OCI-LY1 (cell line): ENCODE results near the gene SRBD1.

Source experiments
- CTCF ChIP-seq: fragments of 200-600 bp; sonication (generic), shearing (Covaris generic); IDR thresholded peaks from 2 replicates; pipeline ENCODE4 v1.5.1; 2017; ENCODE audit warnings: mild to moderate bottlenecking, antibody characterized with exemption, low read length, moderate library complexity, mixed read lengths
- EZH2 ChIP-seq: fragments of 200-600 bp; sonication (generic), shearing (Covaris generic); IDR thresholded peaks from 2 replicates; pipeline ENCODE4 v1.8.0; 2017; ENCODE audit warnings: borderline replicate concordance, mixed run types, mild to moderate bottlenecking, antibody characterized with exemption, low read length, moderate library complexity, mixed read lengths

GRCh38 chr2:45396671-45397070 lies 214.4 kb downstream of the SRBD1 start:
- TF ChIP-seq CTCF (no peak), EZH2 (no peak)
